H9 (cell line): ENCODE results near the gene VGLL1. TPM values are rescaled to one million over a fixed set of nuclear protein-coding genes. Genes with fewer than 3 reads are reported as not detected.

Source experiments
- DNase-seq: peaks from one replicate; pipeline ENCODE4 v3.0.0-alpha.2; 2017
- H2AFZ ChIP-seq: one replicate; pipeline ENCODE4 v1.6.1; 2013; ENCODE audit warnings: mild to moderate bottlenecking, low read length, control low read depth, moderate library complexity
- H2AK5ac ChIP-seq: 2 replicates; pipeline ENCODE4 v1.6.1; 2013; ENCODE audit warnings: low read length, control low read depth, mixed read lengths; ENCODE audit not compliant: insufficient read length
- H2BK120ac ChIP-seq: one replicate; pipeline ENCODE4 v1.6.1; 2013; ENCODE audit warnings: low read depth, mild to moderate bottlenecking, low read length, control low read depth, inconsistent platforms; ENCODE audit not compliant: poor library complexity, severe bottlenecking
- H2BK12ac ChIP-seq: 2 replicates; pipeline ENCODE4 v1.6.1; 2013; ENCODE audit warnings: low read length, control low read depth, mixed read lengths, low read depth; ENCODE audit not compliant: insufficient read length
- H2BK15ac ChIP-seq: 2 replicates; pipeline ENCODE4 v1.6.1; 2013; ENCODE audit warnings: low read depth, low read length, control low read depth
- H2BK20ac ChIP-seq: one replicate; pipeline ENCODE4 v1.6.1; 2013; ENCODE audit warnings: low read depth, mild to moderate bottlenecking, low read length, control low read depth, inconsistent platforms; ENCODE audit not compliant: poor library complexity, severe bottlenecking
- H2BK5ac ChIP-seq: 2 replicates; pipeline ENCODE4 v1.6.1; 2013; ENCODE audit warnings: low read length, control low read depth, mixed read lengths; ENCODE audit not compliant: insufficient read length
- H3K14ac ChIP-seq: 2 replicates; pipeline ENCODE4 v1.6.1; 2013; ENCODE audit warnings: low read length, control low read depth; ENCODE audit not compliant: insufficient read depth
- H3K18ac ChIP-seq: 2 replicates; pipeline ENCODE4 v1.6.1; 2013; ENCODE audit warnings: low read depth, mild to moderate bottlenecking, mixed read lengths, low read length, control low read depth; ENCODE audit not compliant: insufficient read length
- H3K23ac ChIP-seq: 2 replicates; pipeline ENCODE4 v1.6.1; 2013; ENCODE audit warnings: low read length, control low read depth, mixed read lengths, low read depth; ENCODE audit not compliant: insufficient read length
- H3K23me2 ChIP-seq: 2 replicates; pipeline ENCODE4 v1.6.1; 2013; ENCODE audit warnings: low read depth, mild to moderate bottlenecking, mixed read lengths, low read length, control low read depth; ENCODE audit not compliant: insufficient read length, poor library complexity, severe bottlenecking
- H3K27ac ChIP-seq: 2 replicates; pipeline ENCODE4 v1.5.1; 2013; ENCODE audit warnings: low read length, control low read depth, mixed read lengths, low read depth; ENCODE audit not compliant: insufficient read length
- H3K27me3 ChIP-seq: 2 replicates; pipeline ENCODE4 v1.6.1; 2013; ENCODE audit warnings: low read length, control low read depth, inconsistent platforms; ENCODE audit not compliant: insufficient read depth
- H3K4ac ChIP-seq: 2 replicates; pipeline ENCODE4 v1.6.1; 2013; ENCODE audit warnings: low read depth, mild to moderate bottlenecking, control low read depth, inconsistent platforms, low read length, moderate library complexity
- H3K4me1 ChIP-seq: 2 replicates; pipeline ENCODE4 v1.6.1; 2013; ENCODE audit warnings: low read length, control low read depth, inconsistent platforms; ENCODE audit not compliant: insufficient read depth
- H3K4me2 ChIP-seq: 2 replicates; pipeline ENCODE4 v1.6.1; 2013; ENCODE audit warnings: low read length, control low read depth, mixed read lengths; ENCODE audit not compliant: insufficient read length, insufficient read depth
- H3K56ac ChIP-seq: 2 replicates; pipeline ENCODE4 v1.6.1; 2013; ENCODE audit warnings: low read depth, mild to moderate bottlenecking, mixed read lengths, low read length, control low read depth; ENCODE audit not compliant: insufficient read length
- H3K79me1 ChIP-seq: 2 replicates; pipeline ENCODE4 v1.6.1; 2013; ENCODE audit warnings: low read depth, mild to moderate bottlenecking, moderate library complexity, low read length, control low read depth, inconsistent platforms; ENCODE audit not compliant: insufficient read depth, poor library complexity, severe bottlenecking
- H3K79me2 ChIP-seq: 2 replicates; pipeline ENCODE4 v1.6.1; 2013; ENCODE audit warnings: low read length, control low read depth, inconsistent platforms; ENCODE audit not compliant: insufficient read depth
- H3K9ac ChIP-seq: 2 replicates; pipeline ENCODE4 v1.6.1; 2013; ENCODE audit warnings: low read length, control low read depth, mixed read lengths; ENCODE audit not compliant: insufficient read length; ENCODE audit errors: extremely low read depth
- H3K9me3 ChIP-seq: one replicate; pipeline ENCODE4 v1.6.1; 2013; ENCODE audit warnings: low read depth, low read length, inconsistent platforms; ENCODE audit not compliant: control insufficient read depth
- H3T11ph ChIP-seq: one replicate; pipeline ENCODE4 v1.6.1; 2013; ENCODE audit warnings: mild to moderate bottlenecking, low read length, control low read depth, inconsistent platforms
- H4K20me1 ChIP-seq: one replicate; pipeline ENCODE4 v1.6.1; 2013; ENCODE audit not compliant: control insufficient read depth, insufficient read length, insufficient read depth
- H4K5ac ChIP-seq: 2 replicates; pipeline ENCODE4 v1.6.1; 2013; ENCODE audit warnings: low read depth, mild to moderate bottlenecking, mixed read lengths, low read length, control low read depth; ENCODE audit not compliant: insufficient read length
- H4K8ac ChIP-seq: replicated peaks from 2 replicates; pipeline ENCODE4 v1.6.1; 2013; ENCODE audit warnings: low read length, control low read depth, mixed read lengths, low read depth; ENCODE audit not compliant: insufficient read length
- H4K91ac ChIP-seq: 2 replicates; pipeline ENCODE4 v1.6.1; 2013; ENCODE audit warnings: low read depth, mild to moderate bottlenecking, moderate library complexity, mixed read lengths, low read length, control low read depth; ENCODE audit not compliant: insufficient read length
- H3K27ac Mint-ChIP-seq, 3 experiments: 2 replicates in 2 of 3; 3 replicates in 1 of 3; pipeline ENCODE4 v1.8.0; 2020 to 2021; ENCODE audit warnings: mixed read lengths in 3 of 3, mild to moderate bottlenecking in 1 of 3, moderate library complexity in 1 of 3
- H3K27me3 Mint-ChIP-seq: 2 replicates; pipeline ENCODE4 v1.8.0; 2021; ENCODE audit warnings: low read depth, mild to moderate bottlenecking, moderate library complexity, mixed read lengths
- H3K36me3 Mint-ChIP-seq, 3 experiments: 2 replicates in 2 of 3; 3 replicates in 1 of 3; pipeline ENCODE4 v1.8.0; 2020 to 2021; ENCODE audit warnings: low read depth in 3 of 3, mixed read lengths in 3 of 3; ENCODE audit not compliant: insufficient read depth in 1 of 3
- H3K4me1 Mint-ChIP-seq, 2 experiments: 2 replicates each; pipeline ENCODE4 v1.8.0; 2020; ENCODE audit warnings: mixed read lengths in 2 of 2
- H3K4me3 Mint-ChIP-seq, 2 experiments: 2 replicates in 1 of 2; 3 replicates in 1 of 2; pipeline ENCODE4 v1.8.0; 2020 to 2021; ENCODE audit warnings: mild to moderate bottlenecking in 2 of 2, mixed read lengths in 2 of 2, moderate library complexity in 1 of 2
- H3K9me3 Mint-ChIP-seq, 2 experiments: 2 replicates in 1 of 2; 3 replicates in 1 of 2; pipeline ENCODE4 v1.8.0; 2020; ENCODE audit warnings: mild to moderate bottlenecking in 2 of 2, mixed read lengths in 2 of 2, moderate library complexity in 1 of 2
- WGBS: extraction: QIAGEN DNeasy Blood & Tissue Kit; methylation state at CpG from one replicate; pipeline ENCODE4 v1.1.7; 2013; ENCODE audit warnings: missing lambda C conversion rate, low lambda C conversion rate, mixed read lengths; ENCODE audit not compliant: insufficient read length; ENCODE audit errors: extremely low coverage; 5-methylcytosine and 5-hydroxymethylcytosine counted together
- total RNA-seq: library from RNA; stranded (reverse); gene quantifications from 2 replicates; pipeline ENCODE4 v1.2.1, GENCODE V29; 2021
- TF ChIP-seq, protein P1 (sequence below): fragments of 200-600 bp; sonication (generic); conservative IDR thresholded peaks from 3 replicates; pipeline ENCODE4 v1.8.0; 2021; ENCODE audit warnings: antibody characterized with exemption, mild to moderate bottlenecking

VGLL1 gene
- total RNA-seq, 1 experiment from 2014 or later, result not detected

GRCh38 chrX:136551410-136551809 is 19.4 kb downstream of the VGLL1 start:
- no CpG with 5 or more reads among the region's 1 CpG for WGBS
- H3K4me3 Mint-ChIP-seq, result no peak overlapping the region

More at GRCh38 chrX:136551410-136551809, 19.4 kb downstream of the VGLL1 start:
- Histone ChIP-seq H3K23me2 (no peaks in the 10 kb centered on the region), H2BK120ac (no peak overlapping the region), H4K20me1 (no peaks in the 10 kb centered on the region), H3K27me3 (no peaks in the 10 kb centered on the region), H3K79me2 (no peaks in the 10 kb centered on the region), H3K9ac (no peak overlapping the region), H3K14ac (no peak overlapping the region), H3K9me3 (peaks cover 45% of the 10 kb centered on the region), H3K4me1 (no peaks in the 10 kb centered on the region), H2BK20ac (no peak overlapping the region), H4K91ac (no peak overlapping the region), H3K4ac (no peak overlapping the region), H3K79me1 (no peaks in the 10 kb centered on the region), H2AFZ (no peak overlapping the region), H4K8ac (no peak overlapping the region), H3K27ac (no peak overlapping the region), H2BK5ac (no peak overlapping the region), H3K56ac (no peak overlapping the region), H4K5ac (no peak overlapping the region), H3K18ac (no peak overlapping the region), H3T11ph (no peak overlapping the region), H3K23ac (no peak overlapping the region), H3K4me2 (no peak overlapping the region), H2BK15ac (no peak overlapping the region), H2AK5ac (no peak overlapping the region), H2BK12ac (no peak overlapping the region)
- Mint-ChIP-seq H3K36me3 (no peaks in the 10 kb centered on the region), H3K9me3 (peaks cover 31 to 34% of the 10 kb centered on the region in 2 experiments), H3K27ac (no peak overlapping the region), H3K4me1 (no peaks in the 10 kb centered on the region), H3K27me3 (no peaks in the 10 kb centered on the region)
- DNase-seq, result no peak
- TF ChIP-seq, protein P1, sequence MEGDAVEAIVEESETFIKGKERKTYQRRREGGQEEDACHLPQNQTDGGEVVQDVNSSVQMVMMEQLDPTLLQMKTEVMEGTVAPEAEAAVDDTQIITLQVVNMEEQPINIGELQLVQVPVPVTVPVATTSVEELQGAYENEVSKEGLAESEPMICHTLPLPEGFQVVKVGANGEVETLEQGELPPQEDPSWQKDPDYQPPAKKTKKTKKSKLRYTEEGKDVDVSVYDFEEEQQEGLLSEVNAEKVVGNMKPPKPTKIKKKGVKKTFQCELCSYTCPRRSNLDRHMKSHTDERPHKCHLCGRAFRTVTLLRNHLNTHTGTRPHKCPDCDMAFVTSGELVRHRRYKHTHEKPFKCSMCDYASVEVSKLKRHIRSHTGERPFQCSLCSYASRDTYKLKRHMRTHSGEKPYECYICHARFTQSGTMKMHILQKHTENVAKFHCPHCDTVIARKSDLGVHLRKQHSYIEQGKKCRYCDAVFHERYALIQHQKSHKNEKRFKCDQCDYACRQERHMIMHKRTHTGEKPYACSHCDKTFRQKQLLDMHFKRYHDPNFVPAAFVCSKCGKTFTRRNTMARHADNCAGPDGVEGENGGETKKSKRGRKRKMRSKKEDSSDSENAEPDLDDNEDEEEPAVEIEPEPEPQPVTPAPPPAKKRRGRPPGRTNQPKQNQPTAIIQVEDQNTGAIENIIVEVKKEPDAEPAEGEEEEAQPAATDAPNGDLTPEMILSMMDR, result no peak
